ENCODE data around the gene ADAR.

ADAR gene

DNA sequence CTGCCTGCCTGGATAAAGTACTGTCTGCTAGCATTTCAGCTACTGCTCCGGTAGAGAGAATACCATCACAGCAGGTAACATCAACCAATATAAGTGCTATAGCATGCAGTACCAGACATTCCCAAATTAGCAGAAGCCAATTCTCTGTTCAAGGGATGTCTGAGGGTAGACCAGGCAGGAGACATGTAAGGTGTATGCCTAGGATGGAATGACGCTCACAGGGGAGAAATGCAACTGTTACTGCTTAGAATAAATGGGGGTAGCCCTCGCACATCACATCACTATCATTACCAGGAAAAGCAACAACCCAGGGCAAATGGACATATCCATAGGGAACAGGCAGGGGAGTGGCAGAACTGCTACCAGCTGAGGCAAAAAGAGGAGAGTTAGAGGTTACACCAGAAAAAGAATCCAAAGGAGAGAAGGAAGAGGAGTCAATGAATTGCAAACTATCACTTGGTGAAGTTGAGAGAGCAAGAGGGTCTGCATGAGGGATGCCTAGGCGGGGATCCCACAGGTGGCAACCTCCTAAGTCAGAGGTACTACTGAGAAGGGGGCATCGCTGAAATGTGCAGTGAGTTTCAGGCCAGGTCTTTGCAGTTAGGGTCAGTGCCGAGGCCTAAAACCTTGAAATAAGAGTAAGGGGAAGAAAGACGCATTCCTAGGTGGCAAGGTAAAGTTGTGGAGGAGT lies 50.6 kb downstream of the ADAR start:
- DNase-seq: no peak

DNA sequence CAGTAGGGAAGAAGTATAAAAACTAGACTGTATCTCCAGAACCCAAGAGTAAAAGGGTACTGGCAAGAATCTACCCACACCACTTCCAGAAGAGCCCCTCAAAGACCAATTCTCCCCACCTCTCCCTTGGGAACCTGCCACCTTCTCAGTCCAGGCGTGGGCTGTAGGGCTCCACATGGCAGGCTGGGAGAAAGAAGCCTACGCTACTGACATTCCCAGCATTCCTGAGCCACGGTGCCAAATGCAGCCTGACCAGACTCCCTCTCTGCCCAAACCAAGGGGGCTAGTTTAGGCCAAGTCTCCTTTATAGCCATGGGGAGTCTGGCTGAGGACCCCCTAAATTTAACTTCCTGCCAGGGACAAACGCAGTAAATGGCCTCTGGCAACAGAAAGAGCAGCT lies 51.6 kb downstream of the ADAR start:
- DNase-seq: no peak

DNA sequence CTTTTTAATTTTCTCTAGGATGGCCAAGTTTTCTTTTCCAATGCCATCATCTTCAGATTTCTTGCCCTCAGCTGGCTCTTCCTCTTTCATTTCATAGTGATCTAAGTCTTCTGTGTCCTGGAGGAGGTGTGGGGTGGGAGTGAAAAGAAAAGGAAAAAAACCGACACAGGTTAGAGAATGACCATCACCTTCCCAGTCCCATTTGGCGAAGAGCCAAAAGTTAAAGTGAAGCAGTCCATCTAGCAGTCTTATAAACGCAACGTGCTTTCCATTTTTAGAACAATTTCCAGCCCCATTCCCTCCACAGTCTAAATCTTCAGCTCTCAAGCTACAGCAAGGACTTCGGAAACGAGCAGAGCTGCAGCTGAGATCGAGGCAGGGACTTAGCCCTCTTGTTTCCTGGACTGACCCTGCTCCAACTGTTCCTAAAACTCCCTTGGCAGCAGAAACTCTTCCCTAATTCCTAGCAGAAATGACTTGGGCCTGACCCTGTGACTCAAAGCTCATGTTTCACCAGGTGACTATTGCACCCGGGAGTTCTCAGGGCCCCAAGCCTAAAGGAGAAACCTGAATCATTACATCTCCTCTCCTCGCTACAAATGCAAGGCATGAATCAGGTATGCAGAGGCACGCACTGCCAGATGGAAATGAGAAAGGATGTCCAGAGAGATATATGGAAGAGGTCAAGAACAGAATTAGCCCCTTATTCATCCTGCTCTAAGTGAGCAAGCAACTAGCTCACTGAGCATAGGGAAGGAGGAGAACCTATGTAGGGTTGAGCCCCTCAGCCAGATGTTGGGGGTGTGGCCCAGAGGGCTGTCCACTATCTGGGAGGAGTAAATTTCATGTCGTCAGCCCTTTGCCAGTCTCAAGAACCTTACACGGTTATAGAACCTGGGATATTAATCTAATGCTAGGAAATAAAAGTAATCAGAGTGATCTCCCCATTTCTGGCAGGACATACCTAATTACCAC lies 54.6 kb downstream of the ADAR start:
- DNase-seq: no peak

DNA sequence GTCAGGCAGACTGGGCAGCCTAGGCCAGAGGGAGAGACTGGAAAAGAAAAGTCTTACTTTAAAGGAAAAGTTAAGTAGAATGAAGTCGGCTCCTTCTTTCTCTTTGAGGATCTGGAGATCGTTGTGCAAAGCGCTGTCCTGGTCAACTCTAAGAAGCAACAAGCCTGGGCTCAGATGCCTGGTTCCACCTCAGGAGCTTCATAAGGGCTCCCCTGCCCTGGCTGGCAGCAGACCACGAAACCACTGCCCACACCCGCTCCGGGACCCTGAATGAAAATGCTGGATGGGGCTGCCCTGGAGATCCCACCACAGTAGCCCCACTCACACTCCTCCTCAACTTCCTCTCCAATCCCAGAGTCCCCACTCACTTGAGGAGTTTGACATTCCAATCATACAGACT lies 56.0 kb downstream of the ADAR start:
- no peak for DNase-seq

DNA sequence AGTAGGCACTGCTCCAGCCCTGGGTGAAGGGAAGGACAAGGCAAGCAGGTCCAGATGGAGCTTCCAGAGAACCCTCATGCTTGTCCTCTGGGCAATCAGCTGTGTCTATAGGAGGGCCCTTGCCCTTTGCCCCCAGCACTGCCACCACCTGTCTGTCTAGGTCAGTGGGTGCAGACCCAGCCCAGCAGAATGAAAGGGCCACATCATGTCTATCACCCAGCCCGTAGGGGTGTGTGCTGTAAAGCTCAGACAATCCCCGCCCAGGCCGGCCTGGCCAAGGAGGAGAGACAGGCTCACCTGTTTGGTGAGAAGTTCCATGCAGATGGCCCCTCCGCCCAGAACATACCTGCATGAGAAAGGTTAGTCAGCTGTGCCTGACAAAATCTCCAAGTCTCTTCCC lies 56.5 kb downstream of the ADAR start:
- no peak for DNase-seq

DNA sequence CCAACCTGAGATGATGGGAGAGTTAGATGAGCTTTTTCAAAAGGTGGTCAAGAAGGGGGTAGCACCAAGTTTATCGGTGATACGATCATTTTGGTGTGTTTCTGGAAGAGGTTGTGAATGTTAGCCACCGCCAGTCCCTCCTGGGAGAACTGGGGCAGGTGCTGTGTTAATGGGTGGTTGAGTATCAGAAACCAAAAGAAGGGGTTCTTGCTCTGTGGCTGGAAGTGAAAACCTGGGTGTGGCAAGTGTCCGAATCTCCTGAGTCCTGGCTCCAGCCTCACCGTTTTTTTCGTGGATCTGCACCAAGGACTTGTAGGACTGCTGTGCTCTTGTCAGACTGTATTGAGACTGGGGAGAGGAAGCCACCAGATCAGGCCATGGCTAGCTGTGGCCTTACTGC lies 57.3 kb downstream of the ADAR start:
- no peak for DNase-seq

DNA sequence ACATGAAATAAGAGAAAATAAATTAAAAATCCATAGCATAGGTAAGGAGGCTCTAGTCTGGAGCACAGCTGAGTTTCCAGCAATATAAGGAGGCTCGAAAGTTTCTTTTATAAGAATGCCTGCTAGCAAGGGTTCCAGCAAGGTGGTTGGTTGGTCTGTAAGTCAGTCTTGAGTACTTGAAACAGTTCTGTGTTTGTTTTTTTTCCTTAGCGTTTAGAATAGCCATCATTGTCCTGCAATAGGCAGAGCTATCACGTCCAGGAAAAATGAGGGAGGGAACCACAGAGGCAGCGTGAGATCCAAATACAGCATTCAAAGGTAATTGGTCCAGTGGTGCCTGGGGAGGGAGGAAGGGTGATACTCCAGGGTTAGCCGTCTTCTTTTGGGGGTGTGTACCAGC lies 57.9 kb downstream of the ADAR start:
- no peak for DNase-seq

DNA sequence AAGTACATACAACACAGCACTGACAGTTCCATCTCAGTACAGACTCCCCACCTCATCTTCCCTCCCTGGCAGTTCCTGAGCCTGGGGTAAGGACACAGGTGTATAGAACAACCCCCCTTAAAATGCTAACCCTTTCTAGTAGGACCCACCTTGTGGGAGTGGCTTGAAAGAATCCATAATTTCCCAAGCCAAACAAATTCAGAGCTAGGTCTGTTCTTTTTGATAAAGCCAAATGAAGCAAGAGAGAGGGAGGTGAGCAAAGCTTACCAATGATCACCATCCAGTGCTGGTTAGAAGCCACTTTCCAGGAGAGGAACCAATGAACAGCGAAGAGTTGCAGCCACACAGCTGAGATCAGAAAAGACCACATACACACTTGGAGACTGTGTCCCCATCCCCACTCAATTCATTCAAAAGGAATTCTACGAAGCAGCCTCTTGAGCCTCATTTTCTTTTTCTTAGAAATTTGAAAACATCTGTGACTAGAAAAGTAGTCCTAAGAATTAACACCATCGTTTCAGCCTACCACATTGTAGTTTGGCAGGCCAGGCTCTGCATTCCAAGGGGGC lies 58.7 kb downstream of the ADAR start:
- DNase-seq: no peak

DNA sequence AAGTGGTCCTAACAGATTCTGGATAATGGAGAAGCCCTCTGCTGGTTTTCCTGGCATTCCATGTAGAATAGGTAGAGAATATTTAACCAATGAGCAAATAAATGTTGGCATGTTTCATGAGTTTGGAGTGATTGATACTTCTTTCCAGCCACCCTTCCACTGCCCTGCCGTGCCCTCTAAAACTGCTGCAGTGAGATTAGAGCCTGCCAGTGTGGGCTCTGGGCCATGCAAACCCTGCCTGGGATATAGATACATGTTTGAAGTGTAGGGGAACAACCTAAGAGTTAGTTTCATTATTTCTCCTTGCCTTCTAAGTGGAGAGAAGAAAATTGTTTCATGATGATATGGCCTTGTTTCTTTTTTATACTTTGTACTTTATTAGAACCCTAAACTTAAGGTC lies 60.0 kb downstream of the ADAR start:
- DNase-seq: no peak

DNA sequence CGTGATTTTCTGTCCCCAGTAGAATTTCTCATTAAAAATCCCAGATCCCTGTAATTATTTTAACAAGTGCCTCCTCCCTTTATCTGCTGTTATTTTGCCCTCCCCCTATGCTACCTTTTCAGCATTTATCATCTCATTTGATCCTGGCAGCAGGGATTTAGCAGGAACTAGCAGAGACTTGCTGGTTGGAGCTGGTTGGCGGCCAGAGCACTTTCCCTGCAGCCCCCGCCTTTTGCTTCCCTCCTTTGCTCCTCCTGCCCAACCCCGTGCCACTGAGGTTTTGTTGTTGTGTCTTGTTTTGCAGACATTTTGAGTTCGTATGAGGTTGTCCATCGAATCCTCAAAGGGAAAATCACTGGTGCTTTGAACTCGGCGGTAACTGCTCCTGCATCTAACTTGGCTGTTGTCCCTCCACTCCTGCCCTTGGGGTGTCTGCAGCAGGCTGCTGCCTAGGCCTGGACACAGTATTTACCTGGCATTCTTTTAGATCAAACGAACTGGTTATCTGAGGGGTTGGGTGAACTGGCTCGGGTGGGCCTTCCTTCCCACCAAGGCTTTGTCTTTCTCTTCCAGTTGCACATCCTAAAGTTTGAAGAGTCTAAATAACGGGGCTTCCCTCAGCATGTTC lies 60.8 kb downstream of the ADAR start:
- no peak for DNase-seq

DNA sequence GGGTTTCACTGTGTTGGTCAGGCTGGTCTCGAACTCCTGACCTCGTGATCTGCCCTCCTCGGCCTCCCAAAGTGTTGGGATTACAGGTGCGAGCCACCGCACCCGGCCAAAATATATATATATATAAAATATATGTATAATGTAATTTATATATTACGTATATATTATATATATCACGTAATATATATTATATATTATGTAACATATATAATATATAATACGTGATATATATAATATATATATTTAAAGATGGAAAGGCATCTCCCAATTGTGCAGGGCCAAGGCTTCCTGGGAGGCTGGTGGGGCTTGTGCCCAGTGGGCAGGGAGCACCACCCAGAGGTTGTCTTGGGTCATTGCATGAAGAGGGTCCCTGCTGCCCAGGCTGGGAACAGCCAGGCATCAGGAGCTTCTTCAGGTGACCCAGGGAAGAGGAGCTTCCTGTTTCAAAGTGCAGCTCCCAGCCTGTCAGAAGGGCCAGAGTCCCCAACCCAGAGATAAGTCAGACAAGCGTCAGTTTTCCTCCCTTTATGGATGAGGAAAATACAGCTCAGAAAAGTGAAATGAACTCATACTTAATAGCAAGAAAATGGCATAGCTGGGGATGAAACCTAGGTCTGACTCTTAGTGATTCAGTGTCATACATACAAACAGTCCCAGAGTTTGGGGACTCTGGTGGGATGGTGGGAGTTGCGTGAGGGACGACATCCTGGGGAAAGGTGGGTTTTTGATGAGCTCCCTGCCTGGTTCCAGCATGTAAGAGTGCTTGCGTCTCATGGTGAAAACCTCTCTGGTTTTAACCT lies 61.5 kb downstream of the ADAR start:
- no peak for DNase-seq

DNA sequence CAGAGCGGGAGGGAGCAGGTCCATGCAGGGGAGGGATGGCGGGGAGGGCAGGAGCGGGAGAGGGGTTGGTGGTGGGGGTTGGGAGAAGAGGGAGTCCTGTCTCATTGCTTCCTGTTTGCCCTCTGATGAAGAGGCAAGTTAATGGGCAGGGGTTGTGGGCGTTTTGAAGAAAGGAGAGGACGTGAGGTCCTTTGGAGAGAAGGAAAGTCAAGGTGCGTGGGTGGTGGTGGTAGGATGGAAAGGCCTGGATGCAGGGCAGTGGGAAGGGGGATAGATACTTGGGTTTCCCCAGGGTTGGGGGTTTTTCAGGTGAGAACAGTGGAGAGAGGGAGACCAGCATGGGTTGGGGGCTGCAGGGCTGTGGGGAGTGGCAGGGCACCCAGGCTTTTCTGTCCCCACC lies 66.8 kb downstream of the ADAR start:
- DNase-seq: no peak

DNA sequence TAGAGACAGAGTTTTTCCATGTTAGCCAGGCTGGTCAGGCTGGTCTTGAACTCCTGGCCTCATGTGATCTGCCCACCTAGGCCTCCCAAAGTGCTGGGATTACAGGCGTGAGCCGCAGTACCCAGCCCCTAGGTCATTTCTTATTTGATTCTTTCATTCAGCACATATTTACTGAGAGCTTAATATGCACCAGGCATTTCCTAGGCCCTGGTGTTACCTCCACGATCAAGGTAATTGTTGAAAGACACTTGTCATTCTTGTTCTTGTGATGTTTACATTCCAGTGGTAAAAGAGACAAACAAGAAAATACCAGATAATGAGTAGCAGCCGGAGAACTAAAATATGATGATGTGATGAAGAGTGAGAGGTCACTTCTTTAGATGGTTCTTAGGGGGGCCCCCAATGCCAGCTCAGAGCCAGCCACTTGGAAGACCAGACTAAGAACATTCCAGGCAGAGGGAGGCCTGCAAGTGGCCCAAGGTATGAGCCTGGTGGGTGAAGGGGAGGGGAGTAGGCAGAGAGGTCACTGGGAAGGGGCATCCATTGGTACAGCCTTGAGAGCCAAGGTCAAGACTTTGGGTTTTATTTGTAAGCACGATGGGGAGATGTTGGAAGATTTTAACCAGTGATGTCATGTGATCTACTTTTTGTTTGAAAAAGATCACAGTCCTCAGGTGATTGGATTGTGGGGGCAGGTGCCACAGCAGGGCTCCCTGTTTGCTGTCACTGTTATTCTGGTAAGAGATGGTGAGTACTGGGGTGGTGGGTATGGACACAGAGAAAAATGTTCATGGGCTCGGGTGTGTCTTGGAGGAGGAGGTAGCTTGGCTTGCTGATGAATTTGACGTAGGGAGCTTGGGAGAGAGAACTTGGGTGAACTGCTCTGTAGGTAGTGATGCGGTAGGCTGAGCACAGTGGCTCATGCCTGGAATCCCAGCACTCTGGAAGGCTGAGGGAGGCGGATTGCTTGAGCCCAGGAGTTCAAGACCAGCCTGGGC lies 68.2 kb downstream of the ADAR start:
- no peak for DNase-seq

DNA sequence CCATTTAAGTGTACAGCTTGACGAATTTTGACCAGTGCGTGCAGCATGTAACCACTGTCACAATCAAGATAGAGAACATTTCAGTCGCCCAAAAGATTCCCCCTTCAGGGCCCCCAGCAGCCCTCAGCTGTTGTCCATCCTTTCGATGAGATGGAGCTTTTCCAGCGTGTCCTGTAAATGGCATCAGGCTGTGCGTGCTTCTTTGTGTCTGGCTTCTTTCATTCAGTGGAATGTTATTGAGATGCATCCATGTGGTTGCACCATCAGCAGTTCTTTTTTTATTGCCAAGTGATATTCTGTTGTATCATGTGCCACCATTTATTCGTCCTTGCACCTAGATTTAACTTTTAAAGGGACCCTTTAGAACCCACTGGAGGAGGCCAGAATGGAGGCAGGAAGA lies 71.4 kb downstream of the ADAR start:
- no peak for DNase-seq

DNA sequence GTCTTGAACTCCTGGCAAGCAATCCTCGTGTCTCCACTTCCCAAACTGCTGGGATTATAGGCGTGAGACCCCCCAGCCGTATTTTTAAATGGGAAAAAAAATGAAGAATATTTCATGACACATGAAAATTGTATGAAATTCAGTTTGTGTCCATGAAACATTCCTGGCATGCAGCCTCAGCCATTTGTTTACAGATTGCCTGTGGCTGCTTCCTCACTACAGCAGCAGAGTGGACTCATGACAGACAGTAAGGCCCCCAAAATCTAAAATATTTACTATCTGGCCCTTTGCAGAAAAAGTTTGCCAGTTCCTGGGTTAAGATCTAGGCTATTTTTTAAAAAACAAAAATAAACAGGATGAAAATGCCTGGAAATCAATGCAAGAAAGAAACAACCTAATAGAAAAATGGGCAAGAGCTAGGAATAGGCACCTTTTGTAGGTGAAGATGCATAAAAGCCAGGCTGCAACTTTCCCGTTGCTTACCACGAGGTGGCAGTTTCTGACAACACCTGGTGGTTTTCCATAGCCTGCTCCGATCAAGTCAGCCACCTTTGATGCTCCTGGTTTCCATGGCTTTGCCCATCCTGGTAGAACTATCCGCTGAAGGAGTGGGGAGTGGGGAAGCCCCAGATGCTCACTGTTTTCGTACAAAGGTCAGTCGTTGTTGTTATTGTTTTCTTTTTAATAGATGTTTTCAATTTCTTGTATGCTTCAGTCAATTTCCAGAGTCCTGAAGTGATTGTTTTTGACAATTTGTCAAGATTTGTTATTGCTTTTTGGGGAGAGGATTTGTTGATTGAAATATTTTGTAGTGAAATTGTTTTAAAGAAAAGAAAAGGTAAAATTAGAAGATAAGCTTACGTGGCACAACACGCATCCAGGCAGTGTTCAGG lies 73.8 kb downstream of the ADAR start:
- DNase-seq: no peak
